ENCODE results near the gene SRRD.

DNA sequence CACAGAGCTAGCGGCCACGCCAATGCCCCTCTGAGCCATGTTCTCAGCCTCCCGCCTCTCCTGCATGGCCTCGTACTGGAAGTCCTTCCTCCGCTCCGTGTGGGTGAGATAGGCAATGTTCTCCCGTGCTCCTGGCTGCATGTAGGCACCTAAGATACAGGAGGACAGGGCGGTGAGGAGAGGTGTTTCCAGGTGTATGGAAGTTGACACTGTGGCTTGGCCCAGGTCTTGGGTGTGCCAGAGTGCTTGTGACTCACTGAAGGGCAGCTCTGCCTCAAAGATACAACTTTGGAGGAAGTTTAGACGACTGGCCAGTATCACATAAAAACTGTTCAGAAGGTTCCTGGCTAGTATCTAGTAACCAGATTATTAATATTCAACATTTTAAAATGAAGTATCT, 8.5 kb downstream of the SRRD start:
- TF ChIP-seq, protein P1, sequence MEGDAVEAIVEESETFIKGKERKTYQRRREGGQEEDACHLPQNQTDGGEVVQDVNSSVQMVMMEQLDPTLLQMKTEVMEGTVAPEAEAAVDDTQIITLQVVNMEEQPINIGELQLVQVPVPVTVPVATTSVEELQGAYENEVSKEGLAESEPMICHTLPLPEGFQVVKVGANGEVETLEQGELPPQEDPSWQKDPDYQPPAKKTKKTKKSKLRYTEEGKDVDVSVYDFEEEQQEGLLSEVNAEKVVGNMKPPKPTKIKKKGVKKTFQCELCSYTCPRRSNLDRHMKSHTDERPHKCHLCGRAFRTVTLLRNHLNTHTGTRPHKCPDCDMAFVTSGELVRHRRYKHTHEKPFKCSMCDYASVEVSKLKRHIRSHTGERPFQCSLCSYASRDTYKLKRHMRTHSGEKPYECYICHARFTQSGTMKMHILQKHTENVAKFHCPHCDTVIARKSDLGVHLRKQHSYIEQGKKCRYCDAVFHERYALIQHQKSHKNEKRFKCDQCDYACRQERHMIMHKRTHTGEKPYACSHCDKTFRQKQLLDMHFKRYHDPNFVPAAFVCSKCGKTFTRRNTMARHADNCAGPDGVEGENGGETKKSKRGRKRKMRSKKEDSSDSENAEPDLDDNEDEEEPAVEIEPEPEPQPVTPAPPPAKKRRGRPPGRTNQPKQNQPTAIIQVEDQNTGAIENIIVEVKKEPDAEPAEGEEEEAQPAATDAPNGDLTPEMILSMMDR (IDR thresholded peaks at IDR 0.05) = no peak
- no peak for TF ChIP-seq POLR2A (IDR thresholded peaks at IDR 0.05)

Data from Peyer's patch (tissue), 4 donors.